ENCODE measurements around the gene CISH.

The CISH gene

GRCh38 chr3:50648313-50648712 is 36.7 kb upstream of the CISH start:
- H3K79me2 ChIP-seq (ENCODE audit: control insufficient read depth, low read length) = no peaks in the 10 kb centered on the region
- no peak overlapping the region for H3K4me2 ChIP-seq (ENCODE audit: low read length)
- no peak overlapping the region for H3K27ac ChIP-seq (ENCODE audit: low read depth, low read length)
- TF ChIP-seq EZH2phosphoT487 (IDR thresholded peaks at IDR 0.05; ENCODE audit: borderline replicate concordance, low read length) (no peak), CTCF (IDR thresholded peaks at IDR 0.05; ENCODE audit: low read depth, low read length, poor library complexity, severe bottlenecking) (no peak)
- no peaks in the 10 kb centered on the region for H3K36me3 ChIP-seq (ENCODE audit: control insufficient read depth, low read length)
- H3K9me2 ChIP-seq (replicated peaks; ENCODE audit: control insufficient read depth, low read length) = no peaks in the 10 kb centered on the region
- no peaks in the 10 kb centered on the region for H3K9me3 ChIP-seq (ENCODE audit: control insufficient read depth, insufficient read depth, low read length)
- no peaks in the 10 kb centered on the region for H3K4me1 ChIP-seq (ENCODE audit: control insufficient read depth, low read length)
- H4K20me1 ChIP-seq (ENCODE audit: control insufficient read depth, insufficient read depth, low read depth, low read length) = no peaks in the 10 kb centered on the region
- no peaks in the 10 kb centered on the region for H3K27me3 ChIP-seq (ENCODE audit: control insufficient read depth, low read length)
- no peak overlapping the region for H3K4me3 ChIP-seq (ENCODE audit: low read length)
- H3F3A ChIP-seq (ENCODE audit: control insufficient read depth, insufficient read depth) = no peaks in the 10 kb centered on the region

GRCh38 chr3:50645378-50645777 is 33.8 kb upstream of the CISH start:
- H3K27ac ChIP-seq (ENCODE audit: low read depth, low read length) = no peak overlapping the region
- no peaks in the 10 kb centered on the region for H3K36me3 ChIP-seq (ENCODE audit: control insufficient read depth, low read length)
- H3K27me3 ChIP-seq (ENCODE audit: control insufficient read depth, low read length) = no peaks in the 10 kb centered on the region
- H3K9me3 ChIP-seq (ENCODE audit: control insufficient read depth, insufficient read depth, low read length) = no peaks in the 10 kb centered on the region
- no peak overlapping the region for H3K4me3 ChIP-seq (ENCODE audit: low read length)
- TF ChIP-seq CTCF (IDR thresholded peaks at IDR 0.05; ENCODE audit: low read depth, low read length, poor library complexity, severe bottlenecking) = no peak
- TF ChIP-seq EZH2phosphoT487 (IDR thresholded peaks at IDR 0.05; ENCODE audit: borderline replicate concordance, low read length) = no peak
- no peaks in the 10 kb centered on the region for H3K9me2 ChIP-seq (replicated peaks; ENCODE audit: control insufficient read depth, low read length)
- no peaks in the 10 kb centered on the region for H3K4me1 ChIP-seq (ENCODE audit: control insufficient read depth, low read length)
- no peaks in the 10 kb centered on the region for H3K79me2 ChIP-seq (ENCODE audit: control insufficient read depth, low read length)
- no peak overlapping the region for H3K4me2 ChIP-seq (ENCODE audit: low read length)
- no peaks in the 10 kb centered on the region for H3F3A ChIP-seq (ENCODE audit: control insufficient read depth, insufficient read depth)
- no peaks in the 10 kb centered on the region for H4K20me1 ChIP-seq (ENCODE audit: control insufficient read depth, insufficient read depth, low read depth, low read length)

- TF ChIP-seq EZH2phosphoT487 (IDR thresholded peaks at IDR 0.05; ENCODE audit: borderline replicate concordance, low read length) = no peak
- TF ChIP-seq CTCF (IDR thresholded peaks at IDR 0.05; ENCODE audit: low read depth, low read length, poor library complexity, severe bottlenecking) = no peak
- H3K4me1 ChIP-seq (ENCODE audit: control insufficient read depth, low read length) = no peaks in the 10 kb centered on the region
- no peaks in the 10 kb centered on the region for H3F3A ChIP-seq (ENCODE audit: control insufficient read depth, insufficient read depth)
- no peaks in the 10 kb centered on the region for H3K9me2 ChIP-seq (replicated peaks; ENCODE audit: control insufficient read depth, low read length)
- no peak overlapping the region for H3K27ac ChIP-seq (ENCODE audit: low read depth, low read length)
- no peaks in the 10 kb centered on the region for H4K20me1 ChIP-seq (ENCODE audit: control insufficient read depth, insufficient read depth, low read depth, low read length)
- H3K36me3 ChIP-seq (ENCODE audit: control insufficient read depth, low read length) = no peaks in the 10 kb centered on the region
- no peak overlapping the region for H3K4me2 ChIP-seq (ENCODE audit: low read length)
- H3K4me3 ChIP-seq (ENCODE audit: low read length) = no peak overlapping the region
- H3K9me3 ChIP-seq (ENCODE audit: control insufficient read depth, insufficient read depth, low read length) = no peaks in the 10 kb centered on the region
- H3K27me3 ChIP-seq (ENCODE audit: control insufficient read depth, low read length) = no peaks in the 10 kb centered on the region
- H3K79me2 ChIP-seq (ENCODE audit: control insufficient read depth, low read length) = no peaks in the 10 kb centered on the region
Observed at GRCh38 chr3:50644561-50644960, 33.0 kb upstream of the CISH start.

- Histone ChIP-seq H3K27me3 (ENCODE audit: control insufficient read depth, low read length) (no peaks in the 10 kb centered on the region), H4K20me1 (ENCODE audit: control insufficient read depth, insufficient read depth, low read depth, low read length) (no peaks in the 10 kb centered on the region), H3K4me1 (ENCODE audit: control insufficient read depth, low read length) (no peaks in the 10 kb centered on the region), H3K9me2 (replicated peaks; ENCODE audit: control insufficient read depth, low read length) (no peaks in the 10 kb centered on the region), H3K4me3 (ENCODE audit: low read length) (no peak overlapping the region), H3K9me3 (ENCODE audit: control insufficient read depth, insufficient read depth, low read length) (no peaks in the 10 kb centered on the region), H3K4me2 (ENCODE audit: low read length) (no peak overlapping the region), H3F3A (ENCODE audit: control insufficient read depth, insufficient read depth) (no peaks in the 10 kb centered on the region), H3K27ac (ENCODE audit: low read depth, low read length) (no peak overlapping the region), H3K79me2 (ENCODE audit: control insufficient read depth, low read length) (no peaks in the 10 kb centered on the region), H3K36me3 (ENCODE audit: control insufficient read depth, low read length) (no peaks in the 10 kb centered on the region)
- TF ChIP-seq EZH2phosphoT487 (IDR thresholded peaks at IDR 0.05; ENCODE audit: borderline replicate concordance, low read length) (no peak), CTCF (IDR thresholded peaks at IDR 0.05; ENCODE audit: low read depth, low read length, poor library complexity, severe bottlenecking) (no peak)
Observed at GRCh38 chr3:50642382-50642781, 30.8 kb upstream of the CISH start.

Measured in DOHH2 (cell line).